Endothelial cell of umbilical vein (primary cell): ENCODE measurements around the gene NMNAT3. TPM values are rescaled to one million over a fixed set of nuclear protein-coding genes. Genes with fewer than 3 reads are reported as not detected.

ENCODE experiments used
- BruUV-seq: library from RNA; stranded (reverse); fragments of 400-500 nt; replicated peaks from 2 replicates; lab custom pipeline; 2021; lab: Mats Ljungman, UMichigan
- CTCF ChIA-PET: fragments of 300-600, 350-600 bp; sonication (Branson Sonifier 250); formaldehyde crosslinking; loops from one replicate; lab custom pipeline; 2021; ENCODE audit warnings: antibody characterized with exemption, inconsistent platforms; lab: Charles Lee
- POLR2A ChIA-PET: fragments of 300-600, 350-600 bp; sonication (Branson Sonifier 250); formaldehyde crosslinking; loops from one replicate; lab custom pipeline; 2021; ENCODE audit warnings: antibody characterized with exemption, inconsistent platforms; lab: Charles Lee
- DNase-seq: peaks from one replicate; pipeline ENCODE4 v3.0.0-alpha.2; 2011; ENCODE audit warnings: low read depth, low spot score
- FAIRE-seq: peaks from 2 replicates; lab custom pipeline; 2011; peaks lifted over from hg19 to GRCh38; lab: Jason Lieb, UNC
- H2AFZ ChIP-seq: 2 replicates; pipeline ENCODE4 v1.6.0; 2012; ENCODE audit warnings: low read depth, low read length, control low read depth, inconsistent platforms
- H3K27ac ChIP-seq: 2 replicates; pipeline ENCODE4 v1.5.1; 2011; ENCODE audit warnings: low read depth, mild to moderate bottlenecking, control low read depth, low read length, moderate library complexity; ENCODE audit not compliant: insufficient read depth
- H3K27me3 ChIP-seq, 2 experiments: 2 replicates each; pipeline versions ENCODE4 v1.6.0 to v1.6.1; 2011; ENCODE audit warnings: low read length in 2 of 2, mixed read lengths in 1 of 2; ENCODE audit not compliant: control insufficient read depth in 2 of 2, insufficient read depth in 2 of 2
- H3K36me3 ChIP-seq, 2 experiments: 2 replicates in 1 of 2; 3 replicates in 1 of 2; pipeline ENCODE4 v1.5.1; 2011; ENCODE audit warnings: low read length in 2 of 2, mild to moderate bottlenecking in 1 of 2, moderate library complexity in 1 of 2; ENCODE audit not compliant: control insufficient read depth in 2 of 2, insufficient read depth in 2 of 2; ENCODE audit errors: extremely low read depth in 1 of 2
- H3K4me1 ChIP-seq: 3 replicates; pipeline ENCODE4 v1.5.1; 2011; ENCODE audit warnings: mild to moderate bottlenecking, low read length; ENCODE audit not compliant: control insufficient read depth, insufficient read depth; ENCODE audit errors: extremely low read depth
- H3K4me2 ChIP-seq: 2 replicates; pipeline ENCODE4 v1.6.1; 2011; ENCODE audit warnings: low read length, control low read depth, mixed read lengths; ENCODE audit not compliant: insufficient read depth
- H3K4me3 ChIP-seq, 3 experiments: fragments of 200-600 bp in 1 of 3; sonication (generic), shearing (Covaris generic) in 1 of 3; replicated peaks in 1 of 3; 2 replicates each; pipeline ENCODE4 v1.5.1; 2011 to 2016; ENCODE audit warnings: control low read depth in 3 of 3, low read length in 3 of 3, mild to moderate bottlenecking in 2 of 3, inconsistent platforms in 1 of 3, low read depth in 1 of 3, moderate library complexity in 1 of 3; ENCODE audit not compliant: insufficient read depth in 1 of 3
- H3K79me2 ChIP-seq: 2 replicates; pipeline ENCODE4 v1.6.0; 2012; ENCODE audit warnings: low read length, inconsistent platforms; ENCODE audit not compliant: control insufficient read depth, insufficient read depth
- H3K9ac ChIP-seq: replicated peaks from 2 replicates; pipeline ENCODE3; 2011; ENCODE audit warnings: low read length, control low read depth; ENCODE audit not compliant: insufficient read depth; ENCODE audit errors: extremely low read depth
- H3K9me1 ChIP-seq: replicated peaks from 3 replicates; pipeline ENCODE4 v1.6.0; 2011; ENCODE audit warnings: mild to moderate bottlenecking, low read length; ENCODE audit not compliant: control insufficient read depth, insufficient read depth; ENCODE audit errors: extremely low read depth
- H3K9me3 ChIP-seq: replicated peaks from 2 replicates; pipeline ENCODE4 v1.5.1; 2012; ENCODE audit warnings: low read length, inconsistent platforms; ENCODE audit not compliant: control insufficient read depth, insufficient read depth
- H4K20me1 ChIP-seq: replicated peaks from 2 replicates; pipeline ENCODE3; 2011; ENCODE audit warnings: mild to moderate bottlenecking, low read length; ENCODE audit not compliant: control insufficient read depth, insufficient read depth; ENCODE audit errors: extremely low read depth
- CTCF ChIP-seq, 2 donors: IDR thresholded peaks; 1 replicate in 1 of 2; 2 replicates in 1 of 2; pipeline ENCODE4 v1.5.1; 2011; ENCODE audit warnings: low read length in 2 of 2, mild to moderate bottlenecking in 2 of 2, moderate library complexity in 2 of 2, control low read depth in 1 of 2, inconsistent platforms in 1 of 2, low read depth in 1 of 2; ENCODE audit not compliant: insufficient read depth in 1 of 2; ENCODE audit errors: extremely low read depth in 1 of 2
- EZH2 ChIP-seq: IDR thresholded peaks from 2 replicates; pipeline ENCODE4 v1.6.1; 2012; ENCODE audit warnings: borderline replicate concordance, low read depth, mild to moderate bottlenecking, moderate library complexity, low read length, inconsistent platforms; ENCODE audit not compliant: severe bottlenecking
- FOS ChIP-seq: IDR thresholded peaks from 2 replicates; pipeline ENCODE4 v1.6.1; 2011; ENCODE audit warnings: mild to moderate bottlenecking, low read length, moderate library complexity, borderline replicate concordance; ENCODE audit not compliant: insufficient read depth
- GATA2 ChIP-seq: IDR thresholded peaks from 2 replicates; pipeline ENCODE4 v1.7.0; 2011; ENCODE audit warnings: low read depth, mild to moderate bottlenecking, moderate library complexity, mixed read lengths, low read length; ENCODE audit not compliant: insufficient read length, insufficient read depth
- JUN ChIP-seq: IDR thresholded peaks from 2 replicates; pipeline ENCODE4 v1.6.1; 2011; ENCODE audit warnings: borderline replicate concordance, low read depth; ENCODE audit not compliant: insufficient read length, insufficient read depth
- MAX ChIP-seq: IDR thresholded peaks from 2 replicates; pipeline ENCODE4 v1.6.1; 2011; ENCODE audit not compliant: insufficient read depth, insufficient read length
- MYC ChIP-seq: IDR thresholded peaks from one replicate; pipeline ENCODE4 v1.6.1; 2011; ENCODE audit warnings: mild to moderate bottlenecking, low read depth, low read length
- POLR2A ChIP-seq: IDR thresholded peaks from 2 replicates; pipeline ENCODE4 v1.6.1; 2012; ENCODE audit warnings: low read depth, mild to moderate bottlenecking, control low read depth, low read length
- POLR2AphosphoS5 ChIP-seq: IDR thresholded peaks from 2 replicates; pipeline ENCODE4 v1.6.1; 2012; ENCODE audit warnings: low read depth, mild to moderate bottlenecking, control low read depth, low read length, moderate library complexity; ENCODE audit not compliant: insufficient read depth
- dilution Hi-C: fragments of 300-500 bp; cut with MboI; formaldehyde crosslinking; loops from one replicate; pipeline ENCODE4 v1.15.0; 2019; ENCODE audit warnings: low sequenced_read_pairs; ENCODE audit not compliant: extremely low pct_ligation_motif_present
- intact Hi-C: fragments of 100-400 bp; cut with micrococcal nuclease; formaldehyde crosslinking; loops from one replicate; pipeline ENCODE4 v1.10.0; 2022
- polyA plus RNA-seq, 4 experiments: library from polyadenylated mRNA; depleted of rRNA in 3 of 4; stranded (reverse) in 3 of 4; unstranded in 1 of 4; fragments of >200 nt; gene quantifications; 2 replicates each; pipeline versions ENCODE4 v1.2.1 to v1.2.3, GENCODE V29; 2011 to 2012; ENCODE audit warnings: missing spikeins in 1 of 4
- total RNA-seq: library from RNA; stranded (reverse); gene quantifications from 2 replicates; pipeline ENCODE4 v1.2.3, GENCODE V29; 2021

NMNAT3 gene
- total and polyA plus RNA-seq, 2 donors (not counting 3 experiments of a cell fraction or from before 2014, with no cell fraction given): 0.59 to 0.60 TPM

DNA sequence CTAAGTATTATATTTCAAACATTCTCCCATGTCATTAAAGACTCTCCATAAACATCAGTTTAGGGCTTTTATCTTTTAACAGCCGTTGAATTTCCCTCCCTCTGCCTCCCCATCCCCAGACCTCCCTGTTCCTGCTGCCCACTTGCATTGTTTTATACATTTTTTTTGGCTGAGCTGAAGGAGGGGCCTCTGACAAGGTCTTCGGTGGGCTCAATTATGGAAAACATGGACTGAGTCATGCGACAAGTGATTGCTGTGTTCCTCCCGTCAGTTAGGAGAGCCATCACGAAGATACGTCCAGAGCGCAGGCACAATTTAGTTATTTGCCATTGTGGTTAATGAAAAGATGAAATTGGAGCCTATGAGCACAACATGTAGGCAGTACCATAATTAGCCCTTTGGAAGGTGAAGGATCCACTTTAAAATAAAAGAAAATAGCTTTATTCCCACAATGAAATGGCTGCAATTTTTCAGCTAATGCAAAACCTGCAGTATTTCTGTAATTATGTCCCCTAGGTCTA is 12.0 kb upstream of the NMNAT3 start:
- intact Hi-C loops: no loop called here
- no peak overlapping the region for H3K27ac ChIP-seq
- H2AFZ ChIP-seq: no peak overlapping the region
- no peaks in the 10 kb centered on the region for H3K27me3 ChIP-seq
- H3K9ac ChIP-seq: no peak overlapping the region
- H3K9me1 ChIP-seq: no peaks in the 10 kb centered on the region
- ChIA-PET POLR2A (no interaction called here), CTCF (no interaction called here)
- no peak overlapping the region for H3K4me2 ChIP-seq
- no peak for FAIRE-seq
- H3K4me1 ChIP-seq: no peaks in the 10 kb centered on the region
- H4K20me1 ChIP-seq: no peaks in the 10 kb centered on the region
- no peaks in the 10 kb centered on the region for H3K9me3 ChIP-seq
- DNase-seq: no peak
- no peak overlapping the region for H3K4me3 ChIP-seq
- no peaks in the 10 kb centered on the region for H3K36me3 ChIP-seq
- TF ChIP-seq POLR2A (no peak), MYC (no peak), EZH2 (no peak), GATA2 (no peak), FOS (no peak), CTCF (IDR thresholded peaks at IDR 0.05; ENCODE audit: extremely low read depth in 1 of 2, insufficient read depth in 1 of 2, low read depth in 1 of 2, low read length in 2 of 2) (no peak), JUN (no peak), MAX (no peak), POLR2AphosphoS5 (no peak)
- no TSS peak for BruUV-seq
- dilution Hi-C loops: no loop called here
- no peaks in the 10 kb centered on the region for H3K79me2 ChIP-seq
